AG09309 (cell line): ENCODE results near the gene DTNBP1.

Experiments
- DNase-seq: peaks from one replicate; pipeline ENCODE4 v3.0.0-alpha.2; 2010; ENCODE audit warnings: low read depth
- H3K4me3 ChIP-seq: 2 replicates; pipeline ENCODE4 v1.5.1; 2011; ENCODE audit warnings: mild to moderate bottlenecking, low read depth, low read length, moderate library complexity; ENCODE audit not compliant: control insufficient read depth
- TF ChIP-seq, protein P1 (sequence below): IDR thresholded peaks from 2 replicates; pipeline ENCODE4 v1.5.1; 2011; ENCODE audit warnings: mild to moderate bottlenecking, low read depth, low read length, inconsistent platforms; ENCODE audit not compliant: insufficient read depth, control insufficient read depth; ENCODE audit errors: missing control alignments

Gene DTNBP1

DNA sequence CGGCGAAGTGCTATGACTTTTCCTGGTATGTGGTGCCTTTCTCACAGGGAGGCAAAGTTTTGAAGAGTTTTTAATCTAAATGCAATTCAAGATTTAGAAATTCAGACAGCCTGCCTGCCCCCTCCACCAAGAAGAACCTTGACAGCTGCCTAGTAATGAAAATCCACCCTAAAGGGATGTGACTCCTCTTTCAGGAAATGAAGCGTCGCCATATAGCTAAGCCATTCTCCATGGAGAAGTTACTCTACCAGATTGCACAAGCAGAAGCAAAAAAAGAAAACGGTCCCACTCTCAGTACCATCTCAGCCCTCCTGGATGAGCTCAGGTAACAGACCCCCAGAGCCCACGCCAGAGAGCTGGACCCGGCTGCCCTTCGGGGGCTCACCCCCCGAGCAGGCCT, 150.1 kb downstream of the DTNBP1 start:
- TF ChIP-seq, protein P1, sequence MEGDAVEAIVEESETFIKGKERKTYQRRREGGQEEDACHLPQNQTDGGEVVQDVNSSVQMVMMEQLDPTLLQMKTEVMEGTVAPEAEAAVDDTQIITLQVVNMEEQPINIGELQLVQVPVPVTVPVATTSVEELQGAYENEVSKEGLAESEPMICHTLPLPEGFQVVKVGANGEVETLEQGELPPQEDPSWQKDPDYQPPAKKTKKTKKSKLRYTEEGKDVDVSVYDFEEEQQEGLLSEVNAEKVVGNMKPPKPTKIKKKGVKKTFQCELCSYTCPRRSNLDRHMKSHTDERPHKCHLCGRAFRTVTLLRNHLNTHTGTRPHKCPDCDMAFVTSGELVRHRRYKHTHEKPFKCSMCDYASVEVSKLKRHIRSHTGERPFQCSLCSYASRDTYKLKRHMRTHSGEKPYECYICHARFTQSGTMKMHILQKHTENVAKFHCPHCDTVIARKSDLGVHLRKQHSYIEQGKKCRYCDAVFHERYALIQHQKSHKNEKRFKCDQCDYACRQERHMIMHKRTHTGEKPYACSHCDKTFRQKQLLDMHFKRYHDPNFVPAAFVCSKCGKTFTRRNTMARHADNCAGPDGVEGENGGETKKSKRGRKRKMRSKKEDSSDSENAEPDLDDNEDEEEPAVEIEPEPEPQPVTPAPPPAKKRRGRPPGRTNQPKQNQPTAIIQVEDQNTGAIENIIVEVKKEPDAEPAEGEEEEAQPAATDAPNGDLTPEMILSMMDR, result no peak
- no peak for DNase-seq
- no peak overlapping the region for H3K4me3 ChIP-seq

DNA sequence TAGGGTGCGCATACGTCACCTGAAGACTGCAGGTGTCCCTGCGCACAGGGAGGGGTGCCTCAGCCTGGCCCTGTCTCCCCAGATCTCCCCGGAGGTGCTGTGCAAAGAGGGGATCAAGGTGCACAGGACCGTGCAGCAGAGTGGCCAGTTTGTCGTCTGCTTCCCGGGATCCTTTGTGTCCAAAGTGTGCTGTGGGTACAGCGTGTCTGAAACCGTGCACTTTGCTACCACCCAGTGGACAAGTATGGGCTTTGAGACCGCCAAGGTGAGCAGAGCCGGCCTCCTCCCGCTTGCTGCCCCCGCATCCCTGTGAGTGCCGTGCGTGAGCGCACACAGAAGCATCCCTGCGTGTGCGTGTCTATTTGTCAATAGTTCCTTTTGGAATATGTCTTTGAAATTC, 150.7 kb downstream of the DTNBP1 start:
- DNase-seq, result no peak
- TF ChIP-seq, protein P1, result peak; percentile 20

DNA sequence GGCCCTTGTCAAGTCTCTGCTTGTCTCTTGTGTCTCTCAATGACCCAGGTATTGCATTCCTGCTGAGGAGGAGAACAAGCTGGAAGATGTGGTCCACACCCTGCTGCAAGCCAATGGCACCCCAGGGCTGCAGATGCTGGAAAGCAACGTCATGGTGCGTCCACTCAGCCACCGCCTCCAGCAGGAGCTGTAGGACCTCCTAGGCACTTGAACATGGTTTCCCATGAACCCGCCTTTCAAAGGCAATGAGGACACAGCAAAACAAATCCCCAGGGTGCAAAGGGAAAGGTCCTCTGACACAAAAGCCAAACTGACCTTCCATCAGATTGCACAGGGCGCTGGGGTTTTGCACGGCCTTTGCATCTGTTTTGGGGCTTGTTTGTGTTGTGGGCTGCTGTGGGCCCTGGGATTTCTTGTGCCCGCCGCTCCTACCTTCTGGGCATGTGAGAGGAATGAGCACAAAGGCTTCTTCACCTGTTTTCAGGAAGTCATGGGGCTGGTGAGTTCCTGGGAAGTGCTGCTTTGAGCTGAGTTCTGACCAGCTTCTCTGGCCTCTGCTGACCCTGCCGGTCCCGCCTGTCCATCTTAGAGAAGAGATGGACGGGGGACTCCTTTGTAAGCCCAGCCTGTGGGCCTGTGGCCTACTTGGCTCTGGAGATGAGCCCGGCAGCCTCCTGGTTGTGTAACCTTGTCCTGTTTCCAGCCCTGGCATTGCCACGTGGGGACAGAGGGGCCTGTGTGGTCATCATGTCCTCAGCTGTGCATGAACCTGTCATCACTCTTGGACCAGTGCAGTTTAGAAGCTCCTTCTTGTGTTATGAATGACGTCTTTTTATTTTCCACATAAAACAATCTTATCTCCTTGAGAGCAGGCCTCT, 151.3 kb downstream of the DTNBP1 start:
- H3K4me3 ChIP-seq, result no peak overlapping the region
- TF ChIP-seq, protein P1, result no peak
- no peak for DNase-seq

More for the DNA sequence above, 150.7 kb downstream of the DTNBP1 start:
- H3K4me3 ChIP-seq, result no peak overlapping the region

DNA sequence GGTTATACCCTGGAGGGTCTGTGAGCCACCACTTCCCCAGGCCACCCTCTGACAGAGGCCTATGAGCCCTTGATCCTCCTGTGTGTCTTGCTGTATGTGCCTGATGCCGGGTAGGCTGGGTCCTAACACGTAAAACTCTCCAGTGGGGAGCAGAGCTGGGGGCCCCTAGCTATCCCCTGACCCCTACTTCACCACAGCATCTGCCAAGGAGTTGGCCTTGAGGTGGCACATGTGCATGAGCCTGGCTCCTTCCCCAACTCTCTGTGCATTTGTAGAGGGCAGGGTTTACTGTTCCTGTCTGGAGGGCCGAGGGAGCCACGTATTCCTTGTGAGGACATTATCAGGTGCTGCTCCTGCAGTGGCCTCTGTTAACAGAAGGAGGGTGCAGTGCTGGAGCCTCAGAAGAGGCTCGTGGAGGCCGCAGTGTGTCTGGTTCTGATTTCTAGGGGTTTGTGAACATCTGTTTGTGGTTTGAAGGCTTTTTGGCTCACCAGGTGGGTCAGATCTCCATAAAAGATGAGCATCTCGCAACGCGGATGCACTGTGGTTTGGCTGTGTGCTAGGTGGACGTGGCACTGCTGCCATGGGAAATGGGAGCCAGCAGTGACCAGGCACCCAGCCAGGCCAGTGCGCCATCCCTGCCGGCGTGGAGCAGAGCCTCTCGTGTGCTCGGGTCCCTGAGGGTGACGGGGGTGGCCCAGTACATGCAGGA, 152.1 kb downstream of the DTNBP1 start:
- no peak overlapping the region for H3K4me3 ChIP-seq
- DNase-seq, result no peak
- TF ChIP-seq, protein P1, result no peak

DNA sequence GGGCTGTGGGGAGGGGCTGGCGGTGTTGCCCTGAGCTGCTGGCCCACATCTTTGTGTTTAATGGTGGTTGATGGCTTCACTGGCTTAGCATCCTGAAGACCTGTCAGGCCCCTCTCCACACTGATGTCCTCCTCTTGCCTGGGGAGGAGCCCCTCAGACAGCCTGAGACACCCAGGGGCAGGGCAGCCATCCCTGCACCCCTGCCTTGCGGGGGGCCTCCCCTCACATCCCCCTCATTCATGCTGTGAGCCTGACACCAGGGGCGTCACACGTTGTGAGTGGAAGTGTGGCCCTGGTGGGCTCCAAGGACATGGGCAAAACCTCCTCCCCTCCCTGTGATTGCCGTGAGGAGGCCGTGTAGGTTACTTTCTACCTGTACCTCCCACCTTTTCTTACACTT, 152.7 kb downstream of the DTNBP1 start:
- no peak for DNase-seq
- TF ChIP-seq, protein P1, result no peak
- no peak overlapping the region for H3K4me3 ChIP-seq

DNA sequence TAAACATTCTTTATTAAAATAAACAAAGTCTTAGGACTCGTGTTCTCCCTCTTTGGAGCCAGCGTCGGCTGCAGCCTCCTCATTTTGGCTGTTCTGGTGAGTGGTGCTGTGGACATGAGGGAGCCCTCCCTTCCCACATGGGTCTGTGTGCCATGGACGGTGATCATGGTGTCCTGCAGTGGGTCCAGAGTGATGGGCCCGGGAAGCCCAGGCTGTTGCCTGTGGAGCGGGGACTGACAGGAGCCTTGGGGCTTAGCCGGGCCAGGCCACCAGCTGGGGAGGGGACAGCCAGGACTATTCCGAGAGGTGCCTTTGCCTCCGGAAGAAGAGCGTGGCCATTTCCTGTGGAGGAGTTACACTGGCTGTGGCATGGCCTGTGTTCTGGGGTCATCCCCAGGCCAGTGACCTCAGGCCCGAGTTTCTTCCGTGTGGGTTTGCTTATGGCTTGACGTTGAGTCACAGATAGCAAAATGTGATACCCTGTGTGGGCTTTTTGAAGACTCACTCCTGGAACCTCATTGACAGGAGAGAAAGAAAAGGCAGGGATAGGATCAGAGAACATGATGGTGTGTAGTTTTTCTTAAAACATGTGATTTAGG, 153.4 kb downstream of the DTNBP1 start:
- no peak for DNase-seq
- TF ChIP-seq, protein P1, result no peak
- no peak overlapping the region for H3K4me3 ChIP-seq
